GM12873 (cell line): ENCODE measurements around the gene POFUT1.

Experiments
- CTCF ChIP-seq: IDR thresholded peaks from 2 replicates; pipeline ENCODE4 v1.5.1; 2012; ENCODE audit warnings: low read depth, mild to moderate bottlenecking, moderate library complexity, low read length, control low read depth; ENCODE audit not compliant: insufficient read depth; ENCODE audit errors: missing control alignments

The POFUT1 gene

GRCh38 chr20:32201296-32201976 lies 6.2 kb upstream of the POFUT1 start:
- TF ChIP-seq CTCF, result no peak

DNA sequence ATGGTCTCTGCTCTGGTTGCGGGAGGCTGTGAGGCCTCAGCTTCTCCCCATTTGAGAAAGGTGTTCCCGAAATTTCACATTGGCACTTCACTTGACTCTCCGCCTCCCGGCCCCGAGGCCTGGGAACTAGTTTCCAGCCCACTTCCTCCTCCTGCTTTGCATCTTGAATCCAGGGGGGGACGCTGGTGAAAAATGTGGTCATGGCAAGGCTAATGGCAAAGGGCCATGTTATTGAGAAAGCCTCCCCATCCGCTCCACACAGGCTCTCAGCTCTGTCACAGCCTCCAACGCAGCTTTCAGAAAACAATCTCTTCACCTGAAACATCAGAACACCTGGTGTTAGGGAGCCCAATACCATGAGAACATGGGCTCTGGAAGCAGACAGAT lies 5.7 kb upstream of the POFUT1 start:
- no peak for TF ChIP-seq CTCF

DNA sequence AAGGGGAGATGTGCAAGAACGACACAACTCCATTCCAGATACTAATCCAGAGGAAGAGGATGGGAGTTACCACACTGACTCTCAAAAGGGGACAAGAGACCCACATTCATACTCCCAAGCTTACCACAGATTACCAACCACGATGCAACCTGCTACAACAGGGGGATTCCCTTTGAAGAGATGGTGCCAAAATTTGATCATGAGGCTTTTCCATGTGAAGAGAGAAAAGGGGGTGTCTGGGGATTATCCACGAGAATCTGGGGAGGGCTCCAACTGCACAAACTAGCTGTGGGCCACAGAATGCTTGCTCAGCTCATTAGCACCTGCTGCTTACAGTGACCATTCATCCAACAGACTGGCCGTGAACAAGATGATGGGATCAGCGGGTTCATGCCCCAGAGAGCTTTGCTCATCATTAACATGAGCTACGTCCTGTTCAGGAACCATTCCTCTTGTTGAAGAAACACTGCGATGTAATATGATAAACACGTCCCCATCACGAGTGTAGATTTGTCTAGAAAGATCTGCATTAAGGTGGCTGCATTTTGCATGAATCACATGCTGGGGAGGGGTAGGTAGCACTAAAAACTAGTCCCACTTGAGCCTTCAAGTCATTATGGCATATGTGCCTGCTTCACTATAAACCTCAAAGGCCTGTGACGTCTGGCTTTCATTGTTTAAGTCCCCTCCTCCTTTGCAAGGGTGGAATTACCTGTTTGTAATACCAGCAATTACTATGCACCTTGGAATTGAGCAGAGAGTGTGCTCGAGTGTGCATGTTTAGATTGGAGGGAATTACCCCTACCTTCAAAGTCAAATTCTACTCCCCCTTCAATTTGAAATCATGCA lies 4.1 kb upstream of the POFUT1 start:
- no peak for TF ChIP-seq CTCF

- no peak for TF ChIP-seq CTCF
Observed at GRCh38 chr20:32204205-32205109, 3.2 kb upstream of the POFUT1 start.

DNA sequence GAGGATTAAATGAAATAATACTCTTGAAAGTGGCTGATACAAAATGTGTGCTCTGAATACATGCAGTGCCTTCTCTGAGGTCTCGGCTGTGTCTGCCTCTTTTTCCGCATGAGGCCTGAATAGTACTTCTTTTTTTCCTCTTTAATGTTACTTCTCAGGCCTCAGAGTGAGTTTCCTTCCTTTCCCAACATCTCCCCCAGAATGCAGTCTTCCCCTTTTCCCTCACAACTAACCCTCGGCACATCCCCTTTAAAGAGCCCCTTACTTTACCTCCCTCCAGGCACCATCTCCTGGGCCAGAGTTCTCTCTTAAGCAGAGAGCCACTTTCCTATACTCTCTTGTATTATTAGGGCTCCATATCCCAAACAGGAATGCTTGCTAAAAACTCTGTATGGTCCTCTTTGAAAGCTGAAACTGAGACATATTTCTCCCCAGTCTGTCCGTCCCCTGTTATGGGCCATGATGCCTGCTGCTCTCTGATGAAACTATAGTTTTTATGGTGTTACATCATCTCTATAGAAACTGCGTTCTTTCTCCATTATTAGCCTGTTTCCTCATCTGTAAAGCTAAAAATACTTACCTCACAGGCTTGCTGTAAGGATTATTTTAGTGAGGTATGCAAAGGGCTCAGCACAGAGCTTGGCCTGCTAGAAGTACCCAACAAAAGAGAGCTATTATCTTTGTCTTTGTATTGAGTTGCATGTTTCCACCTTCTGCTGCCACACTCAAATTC lies 2.4 kb upstream of the POFUT1 start:
- TF ChIP-seq CTCF, result no peak

DNA sequence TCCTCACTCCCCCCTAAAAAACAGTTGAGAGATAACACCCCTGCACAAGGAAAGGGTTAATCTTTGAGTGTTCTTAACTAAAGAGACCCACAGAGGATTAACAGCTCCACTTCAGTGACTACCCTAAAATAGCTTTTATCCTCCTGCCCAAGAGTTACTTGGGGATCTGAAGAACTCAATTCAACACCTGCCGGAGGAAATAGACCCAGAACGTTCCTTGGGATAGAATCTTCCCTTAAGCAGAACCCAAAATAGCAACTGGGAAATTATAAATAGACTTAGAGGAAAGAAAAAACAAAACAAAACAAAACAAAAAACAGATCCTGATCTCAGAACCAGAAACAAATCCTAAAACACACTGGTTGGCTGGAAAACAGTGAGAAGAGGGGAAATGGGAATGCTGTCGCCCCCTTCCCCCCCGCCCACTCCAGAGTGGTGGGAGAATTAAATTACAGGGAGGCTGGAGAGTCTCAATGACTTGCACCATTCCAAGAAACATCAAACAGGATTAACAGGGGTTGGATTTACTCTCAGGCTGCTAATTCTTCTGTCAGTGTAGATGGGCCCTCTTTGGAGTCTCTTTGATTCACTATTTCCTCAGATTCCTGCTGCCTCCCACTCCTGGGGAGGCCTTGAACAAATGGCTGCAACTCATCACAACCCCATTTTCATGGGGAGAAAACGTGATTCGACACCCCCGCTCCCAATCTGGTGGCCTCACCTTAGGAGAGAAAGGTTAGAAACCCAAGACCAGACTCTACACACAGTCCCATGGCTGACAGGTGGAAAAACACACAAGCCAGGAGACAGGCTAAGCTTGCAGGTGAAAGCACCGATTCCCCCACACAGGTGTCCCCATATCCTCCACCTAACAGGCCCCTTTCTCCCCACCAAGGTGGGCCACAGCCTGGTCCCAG lies 1.6 kb upstream of the POFUT1 start:
- no peak for TF ChIP-seq CTCF
